Liver (tissue), 3 donors: Measurements from ENCODE around the gene FRMD4B.

Source experiments
- EGR1 ChIP-seq, 2 donors: IDR thresholded peaks; 2 replicates each; pipeline ENCODE4 v1.6.1; 2016 to 2018; ENCODE audit warnings: antibody characterized with exemption in 2 of 2, low read depth in 2 of 2
- FOXA1 ChIP-seq: IDR thresholded peaks from 2 replicates; pipeline ENCODE4 v1.6.1; 2016; ENCODE audit warnings: antibody characterized with exemption
- JUND ChIP-seq, 2 donors: IDR thresholded peaks; 2 replicates each; pipeline ENCODE4 v1.6.1; 2016; ENCODE audit warnings: antibody characterized with exemption in 2 of 2
- RXRA ChIP-seq, 2 donors: IDR thresholded peaks; 2 replicates each; pipeline ENCODE4 v1.6.1; 2017 to 2018; ENCODE audit warnings: antibody characterized with exemption in 2 of 2, mild to moderate bottlenecking in 1 of 2
- SP1 ChIP-seq: IDR thresholded peaks from 2 replicates; pipeline ENCODE4 v1.6.1; 2018; ENCODE audit warnings: antibody characterized with exemption, mild to moderate bottlenecking
- TAF1 ChIP-seq: conservative IDR thresholded peaks from 2 replicates; pipeline ENCODE4 v1.6.1; 2016; ENCODE audit warnings: antibody characterized with exemption, mild to moderate bottlenecking
- TF ChIP-seq, protein P1 (sequence below): fragments of 150-350 bp; IDR thresholded peaks from 2 replicates; pipeline ENCODE4 v1.5.1; 2017; ENCODE audit warnings: improper control_type of control experiment, low read depth, low read length; ENCODE audit not compliant: missing input control
- TF ChIP-seq, protein P2 (sequence below): IDR thresholded peaks from 2 replicates; pipeline ENCODE4 v1.6.1; 2016; ENCODE audit warnings: antibody characterized with exemption
- TF ChIP-seq, protein P3 (sequence below): IDR thresholded peaks from 2 replicates; pipeline ENCODE4 v1.6.1; 2016; ENCODE audit warnings: antibody characterized with exemption
- TF ChIP-seq, protein P4 (sequence below): IDR thresholded peaks from 2 replicates; pipeline ENCODE4 v1.6.1; 2016; ENCODE audit warnings: antibody characterized with exemption, mild to moderate bottlenecking
- donor health status: healthy.
- donor health status: healthy.

DNA sequence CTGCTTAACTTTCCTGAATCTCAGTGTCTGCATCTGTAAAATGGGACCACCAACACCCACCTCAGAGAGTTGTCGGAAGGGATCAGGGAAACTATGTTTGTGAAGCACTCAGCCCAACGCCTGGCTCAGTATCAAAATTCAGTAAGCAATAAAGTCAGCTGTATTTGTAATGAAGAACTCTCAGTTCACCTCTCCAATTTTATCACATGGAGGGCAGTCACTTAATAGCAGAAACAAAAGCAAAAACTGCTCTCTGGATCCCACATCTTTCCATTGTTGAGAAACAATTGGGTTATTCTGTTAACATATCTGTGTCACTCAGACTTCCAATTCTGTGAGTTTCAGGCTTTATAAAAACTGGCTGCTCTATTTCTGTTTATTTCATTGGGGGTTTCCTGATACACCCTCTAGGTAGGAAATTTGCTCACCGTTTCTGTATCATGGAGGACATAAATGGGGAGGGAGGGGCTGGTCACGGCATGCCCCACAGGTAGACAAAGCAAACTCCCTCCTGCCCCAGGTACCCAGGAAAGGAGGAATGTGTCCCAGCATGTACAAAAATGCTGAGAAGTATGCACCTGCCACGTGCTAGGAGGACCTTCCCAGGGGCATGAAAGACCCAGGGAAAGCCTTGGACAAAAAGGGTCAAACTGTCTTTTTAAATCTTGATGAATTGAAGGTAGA lies 182.1 kb downstream of the FRMD4B start:
- TF ChIP-seq SP1 (no peak), FOXA1 (no peak), JUND (IDR thresholded peaks at IDR 0.05) (no peak), EGR1 (IDR thresholded peaks at IDR 0.05; ENCODE audit: low read depth in 2 of 2) (no peak), RXRA (IDR thresholded peaks at IDR 0.05) (no peak), TAF1 (no peak)
- TF ChIP-seq, protein P1, sequence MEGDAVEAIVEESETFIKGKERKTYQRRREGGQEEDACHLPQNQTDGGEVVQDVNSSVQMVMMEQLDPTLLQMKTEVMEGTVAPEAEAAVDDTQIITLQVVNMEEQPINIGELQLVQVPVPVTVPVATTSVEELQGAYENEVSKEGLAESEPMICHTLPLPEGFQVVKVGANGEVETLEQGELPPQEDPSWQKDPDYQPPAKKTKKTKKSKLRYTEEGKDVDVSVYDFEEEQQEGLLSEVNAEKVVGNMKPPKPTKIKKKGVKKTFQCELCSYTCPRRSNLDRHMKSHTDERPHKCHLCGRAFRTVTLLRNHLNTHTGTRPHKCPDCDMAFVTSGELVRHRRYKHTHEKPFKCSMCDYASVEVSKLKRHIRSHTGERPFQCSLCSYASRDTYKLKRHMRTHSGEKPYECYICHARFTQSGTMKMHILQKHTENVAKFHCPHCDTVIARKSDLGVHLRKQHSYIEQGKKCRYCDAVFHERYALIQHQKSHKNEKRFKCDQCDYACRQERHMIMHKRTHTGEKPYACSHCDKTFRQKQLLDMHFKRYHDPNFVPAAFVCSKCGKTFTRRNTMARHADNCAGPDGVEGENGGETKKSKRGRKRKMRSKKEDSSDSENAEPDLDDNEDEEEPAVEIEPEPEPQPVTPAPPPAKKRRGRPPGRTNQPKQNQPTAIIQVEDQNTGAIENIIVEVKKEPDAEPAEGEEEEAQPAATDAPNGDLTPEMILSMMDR: no peak
- TF ChIP-seq, protein P2, sequence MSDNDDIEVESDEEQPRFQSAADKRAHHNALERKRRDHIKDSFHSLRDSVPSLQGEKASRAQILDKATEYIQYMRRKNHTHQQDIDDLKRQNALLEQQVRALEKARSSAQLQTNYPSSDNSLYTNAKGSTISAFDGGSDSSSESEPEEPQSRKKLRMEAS: no peak
- TF ChIP-seq, protein P3, sequence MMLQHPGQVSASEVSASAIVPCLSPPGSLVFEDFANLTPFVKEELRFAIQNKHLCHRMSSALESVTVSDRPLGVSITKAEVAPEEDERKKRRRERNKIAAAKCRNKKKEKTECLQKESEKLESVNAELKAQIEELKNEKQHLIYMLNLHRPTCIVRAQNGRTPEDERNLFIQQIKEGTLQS: no peak
- TF ChIP-seq, protein P4, sequence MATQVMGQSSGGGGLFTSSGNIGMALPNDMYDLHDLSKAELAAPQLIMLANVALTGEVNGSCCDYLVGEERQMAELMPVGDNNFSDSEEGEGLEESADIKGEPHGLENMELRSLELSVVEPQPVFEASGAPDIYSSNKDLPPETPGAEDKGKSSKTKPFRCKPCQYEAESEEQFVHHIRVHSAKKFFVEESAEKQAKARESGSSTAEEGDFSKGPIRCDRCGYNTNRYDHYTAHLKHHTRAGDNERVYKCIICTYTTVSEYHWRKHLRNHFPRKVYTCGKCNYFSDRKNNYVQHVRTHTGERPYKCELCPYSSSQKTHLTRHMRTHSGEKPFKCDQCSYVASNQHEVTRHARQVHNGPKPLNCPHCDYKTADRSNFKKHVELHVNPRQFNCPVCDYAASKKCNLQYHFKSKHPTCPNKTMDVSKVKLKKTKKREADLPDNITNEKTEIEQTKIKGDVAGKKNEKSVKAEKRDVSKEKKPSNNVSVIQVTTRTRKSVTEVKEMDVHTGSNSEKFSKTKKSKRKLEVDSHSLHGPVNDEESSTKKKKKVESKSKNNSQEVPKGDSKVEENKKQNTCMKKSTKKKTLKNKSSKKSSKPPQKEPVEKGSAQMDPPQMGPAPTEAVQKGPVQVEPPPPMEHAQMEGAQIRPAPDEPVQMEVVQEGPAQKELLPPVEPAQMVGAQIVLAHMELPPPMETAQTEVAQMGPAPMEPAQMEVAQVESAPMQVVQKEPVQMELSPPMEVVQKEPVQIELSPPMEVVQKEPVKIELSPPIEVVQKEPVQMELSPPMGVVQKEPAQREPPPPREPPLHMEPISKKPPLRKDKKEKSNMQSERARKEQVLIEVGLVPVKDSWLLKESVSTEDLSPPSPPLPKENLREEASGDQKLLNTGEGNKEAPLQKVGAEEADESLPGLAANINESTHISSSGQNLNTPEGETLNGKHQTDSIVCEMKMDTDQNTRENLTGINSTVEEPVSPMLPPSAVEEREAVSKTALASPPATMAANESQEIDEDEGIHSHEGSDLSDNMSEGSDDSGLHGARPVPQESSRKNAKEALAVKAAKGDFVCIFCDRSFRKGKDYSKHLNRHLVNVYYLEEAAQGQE: no peak
